Omental fat pad (tissue), 4 donors: ENCODE data around the gene MESD. TPM values are rescaled to one million over a fixed set of nuclear protein-coding genes. Genes with fewer than 3 reads are reported as not detected.

ENCODE experiments used
- ATAC-seq: fragments of 150-250 bp; one replicate; pipeline ENCODE4 v1.9.1; 2016; ENCODE audit warnings: mild to moderate bottlenecking, moderate library complexity; ENCODE audit not compliant: low FRiP score
- DNase-seq: peaks from one replicate; pipeline ENCODE4 v3.0.0-alpha.2; 2019; ENCODE audit warnings: low spot score
- CTCF ChIP-seq, 3 donors: fragments of 450-650 bp; IDR thresholded peaks; one replicate each; pipeline ENCODE4 v1.5.1; 2016 to 2017; ENCODE audit warnings: antibody characterized with exemption in 3 of 3, mild to moderate bottlenecking in 3 of 3, moderate library complexity in 2 of 3
- total RNA-seq, 4 donors: library from RNA; depleted of rRNA; stranded (reverse); fragments of >200 nt; gene quantifications; one replicate each; pipeline ENCODE4 v1.1.0, GENCODE V29; 2016

MESD gene
- total RNA-seq, 4 donors from 2014 or later = 19.5 to 26.1 (median 22.6) TPM

- ATAC-seq (no peak), DNase-seq (no peak)
- no peak for TF ChIP-seq CTCF (IDR thresholded peaks at IDR 0.05)
These were observed 41.6 kb upstream of the MESD start for GRCh38 chr15:81031203-81031602.

GRCh38 chr15:81030301-81030750 is 40.7 kb upstream of the MESD start:
- DNase-seq (no peak), ATAC-seq (no peak)
- TF ChIP-seq CTCF (IDR thresholded peaks at IDR 0.05) = no peak

- DNase-seq = no peak
- TF ChIP-seq CTCF (IDR thresholded peaks at IDR 0.05) = no peak
- ATAC-seq = peak; percentile 67
These were observed 40.0 kb upstream of the MESD start for GRCh38 chr15:81029414-81030300.

GRCh38 chr15:81026836-81027599 is 37.4 kb upstream of the MESD start:
- TF ChIP-seq CTCF (IDR thresholded peaks at IDR 0.05) = no peak
- ATAC-seq (no peak), DNase-seq (no peak)

- ATAC-seq = no peak
- no peak for TF ChIP-seq CTCF (IDR thresholded peaks at IDR 0.05)
These were observed 36.2 kb upstream of the MESD start for GRCh38 chr15:81025721-81026370.

GRCh38 chr15:81024936-81025335 is 35.3 kb upstream of the MESD start:
- ATAC-seq (no peak), DNase-seq (no peak)
- no peak for TF ChIP-seq CTCF (IDR thresholded peaks at IDR 0.05)

More at GRCh38 chr15:81025721-81026370, 36.2 kb upstream of the MESD start:
- DNase-seq = no peak
